OCI-LY1 (cell line): ENCODE results near the gene AP2S1.

Experiments used
- H2AFZ ChIP-seq: fragments of 200-600 bp; sonication (generic), shearing (Covaris generic); 2 replicates; pipeline ENCODE4 v1.6.0; 2014; ENCODE audit warnings: antibody characterized with exemption, mild to moderate bottlenecking, low read length
- H3F3A ChIP-seq: fragments of 200-600 bp; sonication (generic), shearing (Covaris generic); 2 replicates; pipeline ENCODE4 v1.6.0; 2014; ENCODE audit warnings: mild to moderate bottlenecking, antibody characterized with exemption, low read length, moderate library complexity; ENCODE audit not compliant: insufficient read depth
- H3K27ac ChIP-seq: fragments of 200-600 bp; sonication (generic); 2 replicates; pipeline ENCODE4 v1.5.1; 2014; ENCODE audit warnings: low read length, mixed run types, mild to moderate bottlenecking, low read depth; ENCODE audit not compliant: poor library complexity, severe bottlenecking
- H3K27me3 ChIP-seq: fragments of 200-600 bp; sonication (generic); 2 replicates; pipeline ENCODE4 v1.6.0; 2014; ENCODE audit warnings: antibody characterized with exemption, mild to moderate bottlenecking, low read length, moderate library complexity; ENCODE audit not compliant: insufficient read depth
- H3K36me3 ChIP-seq: fragments of 200-600 bp; sonication (generic); 2 replicates; pipeline ENCODE4 v1.6.1; 2014; ENCODE audit warnings: mild to moderate bottlenecking, antibody characterized with exemption, low read length, moderate library complexity, mixed read lengths; ENCODE audit not compliant: insufficient read depth
- H3K4me1 ChIP-seq: fragments of 200-600 bp; sonication (generic); 2 replicates; pipeline ENCODE4 v1.5.1; 2014; ENCODE audit warnings: mild to moderate bottlenecking, low read length, moderate library complexity; ENCODE audit not compliant: insufficient read depth, severe bottlenecking
- H3K4me2 ChIP-seq: fragments of 200-600 bp; sonication (generic), shearing (Covaris generic); 2 replicates; pipeline ENCODE4 v1.6.1; 2014; ENCODE audit warnings: low read length
- H3K4me3 ChIP-seq: fragments of 200-600 bp; sonication (generic); 2 replicates; pipeline ENCODE4 v1.5.1; 2014; ENCODE audit warnings: low read length, low read depth, mild to moderate bottlenecking, mixed read lengths; ENCODE audit not compliant: poor library complexity, severe bottlenecking
- H3K79me2 ChIP-seq: fragments of 200-600 bp; shearing (Covaris generic); 2 replicates; pipeline ENCODE4 v1.6.1; 2016; ENCODE audit warnings: mixed run types, low read length, mixed read lengths; ENCODE audit not compliant: insufficient read depth
- H3K9ac ChIP-seq: fragments of 200-600 bp; sonication (generic), shearing (Covaris generic); 2 replicates; pipeline ENCODE4 v1.6.1; 2014; ENCODE audit warnings: mild to moderate bottlenecking, low read length, mixed read lengths
- H3K9me2 ChIP-seq: fragments of 200-600 bp; sonication (generic), shearing (Covaris generic); 2 replicates; pipeline ENCODE4 v1.6.1; 2014; ENCODE audit warnings: low read depth, mild to moderate bottlenecking, low read length, mixed read lengths
- H3K9me3 ChIP-seq: fragments of 200-600 bp; shearing (Covaris generic); 2 replicates; pipeline ENCODE4 v1.6.1; 2014; ENCODE audit warnings: low read length, mixed read lengths
- H4K20me1 ChIP-seq: fragments of 200-600 bp; sonication (generic), shearing (Covaris generic); 2 replicates; pipeline ENCODE4 v1.6.0; 2016; ENCODE audit warnings: mild to moderate bottlenecking, low read length; ENCODE audit not compliant: insufficient read depth
- CTCF ChIP-seq: fragments of 200-600 bp; sonication (generic), shearing (Covaris generic); IDR thresholded peaks from 2 replicates; pipeline ENCODE4 v1.5.1; 2017; ENCODE audit warnings: mild to moderate bottlenecking, antibody characterized with exemption, low read length, moderate library complexity, mixed read lengths
- EZH2 ChIP-seq: fragments of 200-600 bp; sonication (generic), shearing (Covaris generic); IDR thresholded peaks from 2 replicates; pipeline ENCODE4 v1.8.0; 2017; ENCODE audit warnings: borderline replicate concordance, mixed run types, mild to moderate bottlenecking, antibody characterized with exemption, low read length, moderate library complexity, mixed read lengths

Gene AP2S1

GRCh38 chr19:46839752-46840497, 10.7 kb downstream of the AP2S1 start:
- Histone ChIP-seq H3F3A (no peaks in the 10 kb centered on the region), H4K20me1 (no peaks in the 10 kb centered on the region), H3K4me3 (no peak overlapping the region), H3K36me3 (peaks cover 15% of the 10 kb centered on the region), H3K79me2 (no peaks in the 10 kb centered on the region), H3K9me3 (no peaks in the 10 kb centered on the region), H3K27me3 (no peaks in the 10 kb centered on the region), H3K4me1 (no peaks in the 10 kb centered on the region), H3K9ac (no peak overlapping the region), H3K4me2 (no peak overlapping the region), H2AFZ (no peak overlapping the region), H3K27ac (no peak overlapping the region), H3K9me2 (no peaks in the 10 kb centered on the region)
- TF ChIP-seq CTCF (no peak), EZH2 (no peak)

GRCh38 chr19:46838160-46838559, 12.5 kb downstream of the AP2S1 start:
- Histone ChIP-seq H3K4me2 (no peak overlapping the region), H2AFZ (no peak overlapping the region), H3K4me1 (no peaks in the 10 kb centered on the region), H3K9me3 (no peaks in the 10 kb centered on the region), H3K36me3 (peaks cover 15% of the 10 kb centered on the region), H3K4me3 (no peak overlapping the region), H3K27ac (no peak overlapping the region), H3F3A (no peaks in the 10 kb centered on the region), H3K9me2 (no peaks in the 10 kb centered on the region), H3K79me2 (no peaks in the 10 kb centered on the region), H3K27me3 (no peaks in the 10 kb centered on the region), H4K20me1 (no peaks in the 10 kb centered on the region), H3K9ac (no peak overlapping the region)
- no peak for TF ChIP-seq CTCF
- TF ChIP-seq EZH2, result no peak

- Histone ChIP-seq H3K4me1 (peaks cover 1% of the 10 kb centered on the region), H3F3A (no peaks in the 10 kb centered on the region), H3K27me3 (no peaks in the 10 kb centered on the region), H3K9me3 (peaks cover 4% of the 10 kb centered on the region; the same call in 1 of the 2 replicates), H3K36me3 (peaks cover 12% of the 10 kb centered on the region), H3K4me2 (no peak overlapping the region), H4K20me1 (no peaks in the 10 kb centered on the region), H3K9ac (no peak overlapping the region), H3K4me3 (no peak overlapping the region), H3K27ac (no peak overlapping the region), H3K79me2 (no peaks in the 10 kb centered on the region), H3K9me2 (no peaks in the 10 kb centered on the region), H2AFZ (no peak overlapping the region)
- no peak for TF ChIP-seq CTCF
- no peak for TF ChIP-seq EZH2
Observed at GRCh38 chr19:46834984-46835383, 15.7 kb downstream of the AP2S1 start.
